ENCODE results near the gene PIM2. TPM values are rescaled to one million over a fixed set of nuclear protein-coding genes. Genes with fewer than 3 reads are reported as not detected.

The PIM2 gene
- total and polyA plus RNA-seq, 2 of the 4 experiments (the other 2 are of a cell fraction): 7.3 to 9.4 TPM

DNA sequence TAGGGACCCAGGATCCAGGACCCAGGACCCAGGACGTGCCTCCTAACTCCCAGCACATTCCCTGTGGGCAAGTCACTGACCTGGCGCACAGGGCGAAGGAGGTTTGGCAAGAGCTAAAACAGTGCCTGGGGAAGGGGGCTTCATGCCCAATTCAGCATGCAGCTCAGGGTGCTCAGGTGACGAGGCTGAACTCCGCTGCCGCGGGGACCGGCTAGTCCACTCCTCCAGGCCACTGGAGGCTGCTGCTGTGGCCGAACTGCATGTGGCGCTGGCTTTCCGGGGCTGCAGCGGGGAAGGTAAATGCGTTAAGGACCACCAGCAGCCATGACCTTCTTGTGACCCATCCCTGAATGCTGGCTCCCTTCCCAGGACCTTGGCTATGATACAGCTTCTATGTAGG, 4.9 kb upstream of the PIM2 start:
- Histone ChIP-seq H3K56ac (ENCODE audit: extremely low read depth, insufficient read depth, low read length) (no peak overlapping the region), H3K36me3 (ENCODE audit: control insufficient read depth, insufficient read depth, low read length) (peaks cover 26% of the 10 kb centered on the region), H2BK5ac (ENCODE audit: low read depth, low read length, poor library complexity, severe bottlenecking) (no peak overlapping the region), H3K27me3 (ENCODE audit: control insufficient read depth, insufficient read depth, low read length) (no peaks in the 10 kb centered on the region), H2AFZ (replicated peaks; ENCODE audit: low read length, poor library complexity) (no peak overlapping the region), H4K20me1 (ENCODE audit: insufficient read depth, low read length) (peaks cover 16% of the 10 kb centered on the region; the same call in 1 of the 2 replicates), H2BK120ac (ENCODE audit: low read depth, low read length) (no peak overlapping the region), H3K9me1 (ENCODE audit: insufficient read depth, low read length) (no peaks in the 10 kb centered on the region; the same call in 1 of the 2 replicates), H3K14ac (replicated peaks; ENCODE audit: low read depth, low read length) (no peak overlapping the region), H3K79me1 (ENCODE audit: low read depth in 1 of 2, low read length in 2 of 2) (peaks cover 2 to 8% of the 10 kb centered on the region in 2 experiments; a peak in 3 of 4 replicates), H3K9ac (ENCODE audit: low read depth, low read length) (no peak overlapping the region), H3K27ac (ENCODE audit: insufficient read depth, low read length) (no peak overlapping the region), H3K4me2 (ENCODE audit: low read depth, low read length) (no peak overlapping the region), H3K4me1 (ENCODE audit: control insufficient read depth, insufficient read depth, low read length) (peaks cover 3% of the 10 kb centered on the region; the same call in 1 of the 2 replicates), H2AK9ac (replicated peaks; ENCODE audit: low read depth, low read length, poor library complexity) (peak overlapping the region; percentile 16), H3K4ac (ENCODE audit: low read depth, low read length) (no peak overlapping the region), H4K5ac (ENCODE audit: low read depth, low read length) (no peak overlapping the region), H3K4me3 (ENCODE audit: insufficient read depth, low read depth, low read length) (no peak overlapping the region), H4K91ac (ENCODE audit: insufficient read depth, low read depth, low read length) (no peak overlapping the region), H2AK5ac (ENCODE audit: low read depth, low read length) (no peak overlapping the region), H2BK20ac (ENCODE audit: low read depth, low read length) (no peak overlapping the region), H3K18ac (ENCODE audit: low read depth, low read length) (no peak overlapping the region), H2BK15ac (ENCODE audit: low read depth, low read length) (no peak overlapping the region), H3K9me3 (ENCODE audit: control insufficient read depth, insufficient read depth, low read length) (no peaks in the 10 kb centered on the region; the same call in 1 of the 2 replicates), H4K8ac (ENCODE audit: low read depth in 2 of 2, low read length in 2 of 2) (no peak overlapping the region), H3K23ac (ENCODE audit: low read depth, low read length) (no peak overlapping the region)
- intact Hi-C loops (cut with micrococcal nuclease) (no loop called here), dilution Hi-C loops (cut with HindIII; ENCODE audit: low sequenced_read_pairs, unreplicated experiment) (no loop called here), in situ Hi-C loops (cut with MboI; ENCODE audit: low sequenced_read_pairs) (no loop called here)
- TF ChIP-seq NFE2L2 (IDR thresholded peaks at IDR 0.05; ENCODE audit: low read depth, low read length) (no peak), RAD21 (IDR thresholded peaks at IDR 0.05; ENCODE audit: low read length) (no peak), SMC3 (IDR thresholded peaks at IDR 0.05; ENCODE audit: low read depth, low read length) (no peak), POLR2A (IDR thresholded peaks at IDR 0.05; ENCODE audit: low read depth, low read length) (no peak), CHD1 (IDR thresholded peaks at IDR 0.05; ENCODE audit: low read depth, low read length) (no peak), BHLHE40 (IDR thresholded peaks at IDR 0.05; ENCODE audit: low read depth, low read length) (no peak), MAFK (IDR thresholded peaks at IDR 0.05; ENCODE audit: low read depth, low read length) (no peak), RCOR1 (IDR thresholded peaks at IDR 0.05; ENCODE audit: insufficient replicate concordance, low read length) (no peak), RFX5 (IDR thresholded peaks at IDR 0.05; ENCODE audit: low read depth, low read length) (no peak), MXI1 (IDR thresholded peaks at IDR 0.05; ENCODE audit: borderline replicate concordance, low read depth, low read length) (no peak), MAZ (IDR thresholded peaks at IDR 0.05; ENCODE audit: borderline replicate concordance, low read depth, low read length) (no peak), CEBPB (IDR thresholded peaks at IDR 0.05; ENCODE audit: low read depth, low read length) (no peak), FOS (IDR thresholded peaks at IDR 0.05; ENCODE audit: low read depth, low read length) (no peak)
- TF ChIP-seq, protein P1, sequence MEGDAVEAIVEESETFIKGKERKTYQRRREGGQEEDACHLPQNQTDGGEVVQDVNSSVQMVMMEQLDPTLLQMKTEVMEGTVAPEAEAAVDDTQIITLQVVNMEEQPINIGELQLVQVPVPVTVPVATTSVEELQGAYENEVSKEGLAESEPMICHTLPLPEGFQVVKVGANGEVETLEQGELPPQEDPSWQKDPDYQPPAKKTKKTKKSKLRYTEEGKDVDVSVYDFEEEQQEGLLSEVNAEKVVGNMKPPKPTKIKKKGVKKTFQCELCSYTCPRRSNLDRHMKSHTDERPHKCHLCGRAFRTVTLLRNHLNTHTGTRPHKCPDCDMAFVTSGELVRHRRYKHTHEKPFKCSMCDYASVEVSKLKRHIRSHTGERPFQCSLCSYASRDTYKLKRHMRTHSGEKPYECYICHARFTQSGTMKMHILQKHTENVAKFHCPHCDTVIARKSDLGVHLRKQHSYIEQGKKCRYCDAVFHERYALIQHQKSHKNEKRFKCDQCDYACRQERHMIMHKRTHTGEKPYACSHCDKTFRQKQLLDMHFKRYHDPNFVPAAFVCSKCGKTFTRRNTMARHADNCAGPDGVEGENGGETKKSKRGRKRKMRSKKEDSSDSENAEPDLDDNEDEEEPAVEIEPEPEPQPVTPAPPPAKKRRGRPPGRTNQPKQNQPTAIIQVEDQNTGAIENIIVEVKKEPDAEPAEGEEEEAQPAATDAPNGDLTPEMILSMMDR (conservative IDR thresholded peaks at IDR 0.05; ENCODE audit: low read depth, low read length): no peak
- TF ChIP-seq, protein P2, sequence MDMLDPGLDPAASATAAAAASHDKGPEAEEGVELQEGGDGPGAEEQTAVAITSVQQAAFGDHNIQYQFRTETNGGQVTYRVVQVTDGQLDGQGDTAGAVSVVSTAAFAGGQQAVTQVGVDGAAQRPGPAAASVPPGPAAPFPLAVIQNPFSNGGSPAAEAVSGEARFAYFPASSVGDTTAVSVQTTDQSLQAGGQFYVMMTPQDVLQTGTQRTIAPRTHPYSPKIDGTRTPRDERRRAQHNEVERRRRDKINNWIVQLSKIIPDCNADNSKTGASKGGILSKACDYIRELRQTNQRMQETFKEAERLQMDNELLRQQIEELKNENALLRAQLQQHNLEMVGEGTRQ (IDR thresholded peaks at IDR 0.05; ENCODE audit: low read depth, low read length): no peak
- TF ChIP-seq, protein P3, sequence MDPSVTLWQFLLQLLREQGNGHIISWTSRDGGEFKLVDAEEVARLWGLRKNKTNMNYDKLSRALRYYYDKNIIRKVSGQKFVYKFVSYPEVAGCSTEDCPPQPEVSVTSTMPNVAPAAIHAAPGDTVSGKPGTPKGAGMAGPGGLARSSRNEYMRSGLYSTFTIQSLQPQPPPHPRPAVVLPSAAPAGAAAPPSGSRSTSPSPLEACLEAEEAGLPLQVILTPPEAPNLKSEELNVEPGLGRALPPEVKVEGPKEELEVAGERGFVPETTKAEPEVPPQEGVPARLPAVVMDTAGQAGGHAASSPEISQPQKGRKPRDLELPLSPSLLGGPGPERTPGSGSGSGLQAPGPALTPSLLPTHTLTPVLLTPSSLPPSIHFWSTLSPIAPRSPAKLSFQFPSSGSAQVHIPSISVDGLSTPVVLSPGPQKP (IDR thresholded peaks at IDR 0.05; ENCODE audit: borderline replicate concordance, low read depth, low read length): no peak
- ATAC-seq (ENCODE audit: low read depth): no peak
- ChIA-PET POLR2A (ENCODE audit: unreplicated experiment) (no interaction called here), CTCF (no interaction called here)
- WGBS, 2 experiments (ENCODE audit: extremely low coverage in 2 of 2, insufficient read length in 1 of 2): 81% methylated on average over 6 of the region's 13 CpGs; no CpG with 5 or more reads in 1 of the 2 experiments
- BruUV-seq (replicated peaks): no TSS peak
- no peak for DNase-seq
